Thyroid gland (tissue), 4 donors: ENCODE data around the gene TBCD. TPM values are rescaled to one million over a fixed set of nuclear protein-coding genes. Genes with fewer than 3 reads are reported as not detected.

Experiments used
- DNase-seq, 2 donors: peaks; one replicate each; pipeline ENCODE4 v3.0.0-alpha.2; 2019
- H3K27ac ChIP-seq, 3 donors: fragments of 200-600 bp; sonication (generic); 1 replicate in 2 of 3; 2 replicates in 1 of 3; pipeline ENCODE4 v1.5.1; 2016 to 2019; ENCODE audit warnings: mild to moderate bottlenecking in 1 of 3, moderate library complexity in 1 of 3
- H3K27me3 ChIP-seq: fragments of 200-600 bp; sonication (generic); one replicate; pipeline ENCODE4 v1.5.1; 2019
- H3K36me3 ChIP-seq, 2 donors: fragments of 200-600 bp; sonication (generic); one replicate each; pipeline ENCODE4 v1.5.1; 2016 to 2019
- H3K4me1 ChIP-seq, 2 donors: fragments of 200-600 bp; sonication (generic); one replicate each; pipeline ENCODE4 v1.5.1; 2017 to 2019
- H3K4me3 ChIP-seq, 3 donors: fragments of 200-600 bp; sonication (generic); replicated peaks in 1 of 3; 1 replicate in 2 of 3; 2 replicates in 1 of 3; pipeline ENCODE4 v1.5.1; 2016; ENCODE audit warnings: mild to moderate bottlenecking in 1 of 3
- H3K9me3 ChIP-seq: fragments of 200-600 bp; sonication (generic); one replicate; pipeline ENCODE4 v1.5.1; 2017
- CTCF ChIP-seq, 6 experiments: fragments of 200-600 bp in 3 of 6; fragments of 450-650 bp in 3 of 6; sonication (generic) in 3 of 6; IDR thresholded peaks; one replicate each; pipeline ENCODE4 v1.5.1; 2016 to 2019; ENCODE audit warnings: antibody characterized with exemption in 6 of 6, mild to moderate bottlenecking in 2 of 6, inconsistent platforms in 1 of 6, moderate library complexity in 1 of 6
- POLR2A ChIP-seq, 2 donors: fragments of 450-650 bp; IDR thresholded peaks; one replicate each; pipeline ENCODE4 v1.6.1; 2017; ENCODE audit warnings: antibody characterized with exemption in 2 of 2, mild to moderate bottlenecking in 2 of 2, moderate library complexity in 1 of 2
- WGBS, 2 donors: methylation state at CpG; one replicate each; pipeline ENCODE4 v1.1.5; 2017; 5-methylcytosine and 5-hydroxymethylcytosine counted together
- intact Hi-C: fragments of 100-400 bp; cut with DNase I; formaldehyde crosslinking; loops from one replicate; pipeline ENCODE4 v1.15.1; 2023
- total RNA-seq, 4 donors: library from RNA; depleted of rRNA; stranded (reverse); fragments of >200 nt; gene quantifications; one replicate each; pipeline ENCODE4 v1.2.3, GENCODE V29; 2016

TBCD gene
- total RNA-seq, 4 donors from 2014 or later: 72.6 to 85.9 (median 79.6) TPM

GRCh38 chr17:82970818-82971590, 219.1 kb downstream of the TBCD start:
- H3K4me3 ChIP-seq: no peak overlapping the region
- intact Hi-C loops: no loop called here
- WGBS, 2 donors: 90 to 92% methylated on average over 41 to 46 of the region's 46 CpGs
- TF ChIP-seq POLR2A (IDR thresholded peaks at IDR 0.05): no peak
- TF ChIP-seq CTCF (IDR thresholded peaks at IDR 0.05): no peak
- no peaks in the 10 kb centered on the region for H3K27me3 ChIP-seq
- H3K9me3 ChIP-seq: no peaks in the 10 kb centered on the region
- no peaks in the 10 kb centered on the region for H3K36me3 ChIP-seq
- no peak overlapping the region for H3K27ac ChIP-seq
- DNase-seq: no peak
- no peaks in the 10 kb centered on the region for H3K4me1 ChIP-seq

- Histone ChIP-seq H3K4me3 (no peak overlapping the region), H3K4me1 (peaks cover 0 to 7% of the 10 kb centered on the region in 2 donors), H3K27ac (no peak overlapping the region), H3K27me3 (no peaks in the 10 kb centered on the region), H3K36me3 (no peaks in the 10 kb centered on the region), H3K9me3 (no peaks in the 10 kb centered on the region)
- no peak for DNase-seq
- WGBS, 2 donors: 87 to 92% methylated on average over 13 of the region's 17 CpGs
- intact Hi-C loops: no loop called here
- TF ChIP-seq POLR2A (IDR thresholded peaks at IDR 0.05) (no peak), CTCF (IDR thresholded peaks at IDR 0.05) (no peak)
Measured at GRCh38 chr17:82972836-82973372, 221.0 kb downstream of the TBCD start.

GRCh38 chr17:82973456-82974135, 221.7 kb downstream of the TBCD start:
- WGBS, 2 donors: 90 to 94% methylated on average over 30 of the region's 31 CpGs
- intact Hi-C loops: no loop called here
- TF ChIP-seq CTCF (IDR thresholded peaks at IDR 0.05): no peak
- TF ChIP-seq POLR2A (IDR thresholded peaks at IDR 0.05): no peak
- DNase-seq: no peak
- no peaks in the 10 kb centered on the region for H3K27me3 ChIP-seq
- H3K9me3 ChIP-seq: no peaks in the 10 kb centered on the region
- H3K4me1 ChIP-seq: peaks cover 0 to 7% of the 10 kb centered on the region in 2 donors
- no peaks in the 10 kb centered on the region for H3K36me3 ChIP-seq
- no peak overlapping the region for H3K27ac ChIP-seq
- H3K4me3 ChIP-seq: no peak overlapping the region

- intact Hi-C loops: no loop called here
- Histone ChIP-seq H3K27ac (no peak overlapping the region), H3K9me3 (no peaks in the 10 kb centered on the region), H3K4me3 (no peak overlapping the region), H3K36me3 (no peaks in the 10 kb centered on the region), H3K27me3 (no peaks in the 10 kb centered on the region), H3K4me1 (peaks cover 0 to 7% of the 10 kb centered on the region in 2 donors)
- no peak for DNase-seq
- 88 to 91% methylated on average over 13 to 18 of the region's 28 CpGs for WGBS, 2 donors
- TF ChIP-seq POLR2A (IDR thresholded peaks at IDR 0.05) (no peak), CTCF (IDR thresholded peaks at IDR 0.05) (no peak)
Measured at GRCh38 chr17:82974136-82974952, 222.5 kb downstream of the TBCD start.
